Keratinocyte (primary cell): ENCODE measurements around the gene RNF19B. TPM values are rescaled to one million over a fixed set of nuclear protein-coding genes. Genes with fewer than 3 reads are reported as not detected.

Experiments
- DNase-seq: peaks from one replicate; pipeline ENCODE4 v3.0.0-alpha.2; 2011; ENCODE audit warnings: low read depth, missing footprints, low spot score
- FAIRE-seq: peaks from 2 replicates; lab custom pipeline; 2011; peaks lifted over from hg19 to GRCh38; lab: Jason Lieb, UNC
- H2AFZ ChIP-seq: 2 replicates; pipeline ENCODE4 v1.6.0; 2012; ENCODE audit warnings: low read length, control low read depth, inconsistent platforms; ENCODE audit not compliant: control insufficient read depth
- H3K27ac ChIP-seq: 2 replicates; pipeline ENCODE4 v1.5.1; 2011; ENCODE audit warnings: low read length; ENCODE audit not compliant: control insufficient read depth, insufficient read depth
- H3K27me3 ChIP-seq: 3 replicates; pipeline ENCODE4 v1.6.0; 2011; ENCODE audit warnings: low read length; ENCODE audit not compliant: control insufficient read depth, insufficient read depth; ENCODE audit errors: extremely low read depth
- H3K36me3 ChIP-seq, 2 experiments: 2 replicates in 1 of 2; 3 replicates in 1 of 2; pipeline ENCODE4 v1.5.1; 2011; ENCODE audit warnings: low read length in 2 of 2, mild to moderate bottlenecking in 1 of 2; ENCODE audit not compliant: control insufficient read depth in 2 of 2, insufficient read depth in 2 of 2; ENCODE audit errors: extremely low read depth in 1 of 2
- H3K4me1 ChIP-seq: 3 replicates; pipeline ENCODE4 v1.5.1; 2011; ENCODE audit warnings: low read length; ENCODE audit not compliant: control insufficient read depth, insufficient read depth; ENCODE audit errors: extremely low read depth
- H3K4me2 ChIP-seq: 3 replicates; pipeline ENCODE4 v1.6.0; 2011; ENCODE audit warnings: low read depth, low read length; ENCODE audit not compliant: control insufficient read depth, insufficient read depth; ENCODE audit errors: extremely low read depth
- H3K4me3 ChIP-seq, 3 experiments: fragments of 200-600 bp in 1 of 3; sonication (generic) in 1 of 3; 2 replicates in 2 of 3; 3 replicates in 1 of 3; pipeline ENCODE4 v1.5.1; 2011 to 2016; ENCODE audit warnings: low read length in 3 of 3, mild to moderate bottlenecking in 3 of 3, control low read depth in 2 of 3, inconsistent platforms in 1 of 3, low read depth in 1 of 3, mixed read lengths in 1 of 3, mixed run types in 1 of 3, moderate library complexity in 1 of 3; ENCODE audit not compliant: control insufficient read depth in 2 of 3, insufficient read depth in 2 of 3; ENCODE audit errors: extremely low read depth in 1 of 3
- H3K79me2 ChIP-seq: 2 replicates; pipeline ENCODE4 v1.6.0; 2012; ENCODE audit warnings: low read length; ENCODE audit not compliant: control insufficient read depth, insufficient read depth
- H3K9ac ChIP-seq: 3 replicates; pipeline ENCODE4 v1.6.0; 2011; ENCODE audit warnings: low read length; ENCODE audit not compliant: control insufficient read depth, insufficient read depth; ENCODE audit errors: extremely low read depth
- H3K9me1 ChIP-seq: 3 replicates; pipeline ENCODE4 v1.6.0; 2011; ENCODE audit warnings: low read length; ENCODE audit not compliant: control insufficient read depth, insufficient read depth; ENCODE audit errors: extremely low read depth
- H3K9me3 ChIP-seq: 2 replicates; pipeline ENCODE4 v1.5.1; 2012; ENCODE audit warnings: low read depth, low read length; ENCODE audit not compliant: control insufficient read depth
- H4K20me1 ChIP-seq: 3 replicates; pipeline ENCODE4 v1.6.0; 2011; ENCODE audit warnings: low read length; ENCODE audit not compliant: control insufficient read depth, insufficient read depth; ENCODE audit errors: extremely low read depth
- CTCF ChIP-seq, 3 experiments: IDR thresholded peaks in 1 of 3; conservative IDR thresholded peaks in 1 of 3; optimal IDR thresholded peaks in 1 of 3; 2 replicates in 2 of 3; 3 replicates in 1 of 3; pipeline versions ENCODE3 to v1.5.1; 2011; ENCODE audit warnings: low read length in 3 of 3, mild to moderate bottlenecking in 3 of 3, moderate library complexity in 2 of 3, control low read depth in 1 of 3, inconsistent platforms in 1 of 3; ENCODE audit not compliant: insufficient read depth in 2 of 3; ENCODE audit errors: extremely low read depth in 1 of 3
- EZH2 ChIP-seq: IDR thresholded peaks from one replicate; pipeline ENCODE4 v1.6.1; 2012; ENCODE audit warnings: inconsistent platforms, mild to moderate bottlenecking, low read length, moderate library complexity
- dilution Hi-C: fragments of 300-500 bp; cut with MboI; formaldehyde crosslinking; loops from one replicate; pipeline ENCODE4 v1.7.0; 2020; ENCODE audit warnings: low sequenced_read_pairs; ENCODE audit not compliant: extremely low pct_ligation_motif_present
- polyA plus RNA-seq, 5 experiments: library from polyadenylated mRNA; depleted of rRNA in 3 of 5; stranded (reverse) in 3 of 5; stranded (forward) in 1 of 5; unstranded in 1 of 5; fragments of >200 nt; gene quantifications; 1 replicate in 1 of 5; 2 replicates in 3 of 5; 3 replicates in 1 of 5; pipeline versions ENCODE4 v1.2.1 to v1.2.3, GENCODE V29; 2011 to 2012; ENCODE audit warnings: missing spikeins in 2 of 5, low read depth in 1 of 5, low replicate concordance in 1 of 5

The RNF19B gene
- polyA plus RNA-seq, 1 donor (not counting 4 experiments of a cell fraction or from before 2014, with no cell fraction given), result 33.5 TPM

- Histone ChIP-seq H3K27me3 (no peaks in the 10 kb centered on the region), H3K4me3 (no peak overlapping the region), H4K20me1 (no peaks in the 10 kb centered on the region), H3K9me1 (peaks cover 3% of the 10 kb centered on the region), H3K4me2 (no peak overlapping the region), H3K9me3 (no peaks in the 10 kb centered on the region), H3K4me1 (peaks cover 10% of the 10 kb centered on the region), H3K79me2 (peaks cover 10% of the 10 kb centered on the region), H3K36me3 (peaks cover 13 to 27% of the 10 kb centered on the region in 2 experiments), H2AFZ (no peak overlapping the region), H3K27ac (peak overlapping the region; percentile 10), H3K9ac (no peak overlapping the region)
- TF ChIP-seq CTCF (optimal IDR thresholded peaks at IDR 0.05 in 1 of 3, IDR thresholded peaks at IDR 0.05 in 1 of 3, conservative IDR thresholded peaks at IDR 0.05 in 1 of 3; ENCODE audit: extremely low read depth in 1 of 3, insufficient read depth in 2 of 3, low read length in 3 of 3) (no peak), EZH2 (no peak)
- DNase-seq (no peak), FAIRE-seq (peak; percentile 65)
- dilution Hi-C loops, result no loop called here
Measured at GRCh38 chr1:32933742-32934322, 30.8 kb downstream of the RNF19B start.

GRCh38 chr1:32931760-32932159 lies 32.8 kb downstream of the RNF19B start:
- no peak overlapping the region for H3K4me2 ChIP-seq
- no peaks in the 10 kb centered on the region for H3K9me1 ChIP-seq
- dilution Hi-C loops, result no loop called here
- H3K4me3 ChIP-seq, result no peak overlapping the region
- no peaks in the 10 kb centered on the region for H3K27me3 ChIP-seq
- TF ChIP-seq EZH2, result no peak
- no peak for TF ChIP-seq CTCF (optimal IDR thresholded peaks at IDR 0.05 in 1 of 3, IDR thresholded peaks at IDR 0.05 in 1 of 3, conservative IDR thresholded peaks at IDR 0.05 in 1 of 3; ENCODE audit: extremely low read depth in 1 of 3, insufficient read depth in 2 of 3, low read length in 3 of 3)
- no peak overlapping the region for H3K27ac ChIP-seq
- H3K79me2 ChIP-seq, result peaks cover 2% of the 10 kb centered on the region
- H2AFZ ChIP-seq, result no peak overlapping the region
- no peak for DNase-seq
- H3K4me1 ChIP-seq, result peaks cover 10% of the 10 kb centered on the region
- H3K9ac ChIP-seq, result no peak overlapping the region
- FAIRE-seq, result no peak
- H4K20me1 ChIP-seq, result no peaks in the 10 kb centered on the region
- H3K9me3 ChIP-seq, result no peaks in the 10 kb centered on the region
- peaks cover 2 to 12% of the 10 kb centered on the region in 2 experiments for H3K36me3 ChIP-seq
